ENCODE data around the gene NECTIN3.
A peak's percentile ranks its signal among the peaks of the same experiment; 100 is the strongest.

Gene NECTIN3

GRCh38 chr3:111073218-111073617, 1.6 kb downstream of the NECTIN3 start:
- peaks cover 0 to 52% (median 2%) of the 10 kb centered on the region in 4 donors for H3K4me1 ChIP-seq
- peak overlapping the region; percentile 83 to 85 for H3K4me3 ChIP-seq
- no peaks in the 10 kb centered on the region for H3K9me3 ChIP-seq
- intact Hi-C loops (cut with DNase I; ENCODE audit: low total_unique reads), result no loop called here
- peak overlapping the region; percentile 92 to 95 for H3K27ac ChIP-seq
- no peak for DNase-seq
- H3K27me3 ChIP-seq, result no peaks in the 10 kb centered on the region
- H3K36me3 ChIP-seq, result no peaks in the 10 kb centered on the region
- no peak for TF ChIP-seq CTCF (IDR thresholded peaks at IDR 0.05)

DNA sequence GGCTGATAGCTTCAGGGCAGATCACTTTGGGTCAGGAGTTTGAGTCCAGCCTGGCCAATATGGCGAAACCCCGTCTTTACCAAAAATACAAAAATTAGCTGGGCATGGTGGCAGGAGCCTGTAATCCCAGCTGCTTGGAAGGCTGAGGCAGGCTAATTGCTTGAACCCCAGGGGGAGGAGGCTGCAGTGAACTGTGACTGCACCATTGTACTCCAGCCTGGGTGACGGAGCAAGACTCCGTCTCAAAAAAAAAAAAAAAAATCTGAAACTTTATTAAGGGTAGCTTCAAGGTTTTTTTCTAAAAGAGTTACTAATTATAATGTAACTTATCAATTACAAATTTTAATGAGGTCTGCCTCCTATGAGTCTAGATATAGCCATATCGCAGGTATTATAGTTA, 5.1 kb downstream of the NECTIN3 start:
- H3K27me3 ChIP-seq, result no peaks in the 10 kb centered on the region
- intact Hi-C loops (cut with DNase I; ENCODE audit: low total_unique reads), result no loop called here
- DNase-seq, result no peak
- H3K4me1 ChIP-seq, result peaks cover 0 to 74% (median 2%) of the 10 kb centered on the region in 4 donors
- no peaks in the 10 kb centered on the region for H3K9me3 ChIP-seq
- no peak overlapping the region for H3K27ac ChIP-seq
- no peak overlapping the region for H3K4me3 ChIP-seq
- no peaks in the 10 kb centered on the region for H3K36me3 ChIP-seq
- no peak for TF ChIP-seq CTCF (IDR thresholded peaks at IDR 0.05)

DNA sequence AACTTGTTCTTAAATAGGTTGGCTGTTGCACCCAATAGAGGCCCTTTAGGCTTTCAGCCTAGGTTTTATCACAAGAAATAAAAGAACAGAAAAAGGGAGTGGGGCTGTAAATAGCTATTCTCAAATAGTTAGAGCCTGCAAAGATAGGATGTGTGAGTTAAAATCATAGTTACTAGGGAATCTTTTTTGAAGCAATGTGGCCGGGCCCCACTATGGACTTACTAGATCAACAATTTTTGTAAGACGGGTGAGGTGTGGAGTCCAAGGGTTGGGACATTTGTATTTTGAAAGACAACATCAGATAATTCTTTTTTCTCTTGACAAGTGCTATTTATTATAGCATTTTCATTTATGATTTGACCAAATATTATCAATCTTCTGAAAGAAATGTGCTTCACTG, 5.8 kb downstream of the NECTIN3 start:
- Histone ChIP-seq H3K4me1 (peaks cover 0 to 80% (median 2%) of the 10 kb centered on the region in 4 donors), H3K9me3 (no peaks in the 10 kb centered on the region), H3K27ac (no peak overlapping the region), H3K27me3 (no peaks in the 10 kb centered on the region), H3K36me3 (no peaks in the 10 kb centered on the region), H3K4me3 (no peak overlapping the region)
- TF ChIP-seq CTCF (IDR thresholded peaks at IDR 0.05), result no peak
- DNase-seq, result no peak
- intact Hi-C loops (cut with DNase I; ENCODE audit: low total_unique reads), result no loop called here

- DNase-seq, result no peak
- Histone ChIP-seq H3K27ac (no peak overlapping the region), H3K4me3 (no peak overlapping the region), H3K4me1 (peaks cover 0 to 79% (median 3%) of the 10 kb centered on the region in 4 donors), H3K9me3 (no peaks in the 10 kb centered on the region), H3K36me3 (no peaks in the 10 kb centered on the region), H3K27me3 (no peaks in the 10 kb centered on the region)
- peak; percentile 37 to 54 for TF ChIP-seq CTCF (IDR thresholded peaks at IDR 0.05)
- intact Hi-C loops (cut with DNase I; ENCODE audit: low total_unique reads), result no loop called here
Measured at GRCh38 chr3:111080413-111080812, 8.8 kb downstream of the NECTIN3 start.

DNA sequence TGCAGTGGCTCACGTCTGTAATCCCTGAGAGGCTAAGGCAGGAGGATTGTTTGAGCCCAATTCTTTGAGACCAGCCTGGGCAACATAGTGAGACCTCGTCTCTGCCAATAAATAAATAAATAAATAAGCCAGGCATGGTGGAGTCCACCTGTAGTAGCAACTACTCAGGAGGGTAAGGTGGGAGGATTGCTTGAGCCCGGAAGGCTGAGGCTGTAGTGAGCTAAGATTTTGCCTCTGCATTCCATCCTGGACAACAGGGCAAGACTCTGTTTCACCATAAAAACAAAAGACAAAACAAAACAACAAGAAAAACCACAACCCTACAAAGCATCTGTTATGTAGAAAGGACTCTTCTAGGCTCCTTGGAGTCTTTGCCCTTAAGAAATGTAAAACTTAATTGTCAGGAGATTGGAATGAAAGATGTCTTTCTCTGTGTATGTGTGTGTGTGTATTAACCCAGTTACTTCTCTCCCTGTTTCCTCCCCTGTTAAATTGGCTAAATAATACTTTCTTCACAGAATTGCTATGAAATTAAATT, 9.5 kb downstream of the NECTIN3 start:
- H3K4me1 ChIP-seq, result peaks cover 0 to 81% (median 3%) of the 10 kb centered on the region in 4 donors
- no peaks in the 10 kb centered on the region for H3K27me3 ChIP-seq
- no peak for DNase-seq
- no peak overlapping the region for H3K4me3 ChIP-seq
- no peaks in the 10 kb centered on the region for H3K36me3 ChIP-seq
- TF ChIP-seq CTCF (IDR thresholded peaks at IDR 0.05), result no peak
- H3K27ac ChIP-seq, result no peak overlapping the region
- intact Hi-C loops (cut with DNase I; ENCODE audit: low total_unique reads), result no loop called here
- no peaks in the 10 kb centered on the region for H3K9me3 ChIP-seq

- no peaks in the 10 kb centered on the region for H3K9me3 ChIP-seq
- no peak for DNase-seq
- H3K27ac ChIP-seq, result peak overlapping the region in 1 of 2 donors; percentile 13
Measured at GRCh38 chr3:111084911-111085310, 13.3 kb downstream of the NECTIN3 start.

More at GRCh38 chr3:111084911-111085310, 13.3 kb downstream of the NECTIN3 start:
- no peaks in the 10 kb centered on the region for H3K36me3 ChIP-seq
- intact Hi-C loops (cut with DNase I; ENCODE audit: low total_unique reads), result no loop called here
- no peak for TF ChIP-seq CTCF (IDR thresholded peaks at IDR 0.05)
- peaks cover 0 to 88% (median 8%) of the 10 kb centered on the region in 4 donors for H3K4me1 ChIP-seq
- no peaks in the 10 kb centered on the region for H3K27me3 ChIP-seq
- no peak overlapping the region for H3K4me3 ChIP-seq
